GM19397 (cell line): ENCODE data around the gene IRF7.

Source experiments
- ATAC-seq: cut with Tn5 transposase; IDR thresholded peaks from one replicate; pipeline ENCODE4 v1.9.1; 2021; ENCODE audit warnings: mild to moderate bottlenecking, moderate library complexity; ENCODE audit not compliant: unreplicated experiment

Gene IRF7

GRCh38 chr11:567629-568292, 48.0 kb downstream of the IRF7 start:
- ATAC-seq: peak; percentile 10

- ATAC-seq: no peak
These were observed 48.6 kb downstream of the IRF7 start for GRCh38 chr11:567011-567628.

- no peak for ATAC-seq
These were observed 49.7 kb downstream of the IRF7 start for GRCh38 chr11:565921-566509.

- no peak for ATAC-seq
These were observed 51.8 kb downstream of the IRF7 start for GRCh38 chr11:563812-564578.

GRCh38 chr11:563066-563811, 52.5 kb downstream of the IRF7 start:
- ATAC-seq: no peak
